Neural cell (in vitro differentiated cells): ENCODE results near the gene CRLF1. TPM values are rescaled to one million over a fixed set of nuclear protein-coding genes. Genes with fewer than 3 reads are reported as not detected.

Experiments used
- H2AFZ ChIP-seq: fragments of 200-600, 300-800 bp; sonication (generic), shearing (Covaris generic); 2 replicates; pipeline ENCODE4 v1.6.0; 2014; ENCODE audit warnings: low read depth, mild to moderate bottlenecking, antibody characterized with exemption, low read length, moderate library complexity
- H3F3A ChIP-seq: fragments of 200-600 bp; shearing (Covaris generic); 2 replicates; pipeline ENCODE4 v1.6.1; 2016; ENCODE audit warnings: mild to moderate bottlenecking, moderate library complexity, mixed read lengths, antibody characterized with exemption, low read length; ENCODE audit not compliant: insufficient read depth, poor library complexity, severe bottlenecking
- H3K27ac ChIP-seq: fragments of 200-600, 300-800 bp; sonication (generic), shearing (Covaris generic); 2 replicates; pipeline ENCODE4 v1.5.1; 2014; ENCODE audit warnings: mild to moderate bottlenecking, low read length, moderate library complexity
- H3K27me3 ChIP-seq: fragments of 300-800, 200-600 bp; sonication (generic), shearing (Covaris generic); 2 replicates; pipeline ENCODE4 v1.6.0; 2014; ENCODE audit warnings: mild to moderate bottlenecking, low read depth, low read length, moderate library complexity; ENCODE audit not compliant: insufficient read depth
- H3K36me3 ChIP-seq: fragments of 300-800, 200-600 bp; sonication (generic), shearing (Covaris generic); 2 replicates; pipeline ENCODE4 v1.5.1; 2014; ENCODE audit warnings: mild to moderate bottlenecking, antibody characterized with exemption, low read length, moderate library complexity; ENCODE audit not compliant: insufficient read depth
- H3K4me2 ChIP-seq: fragments of 300-800, 200-600 bp; sonication (generic), shearing (Covaris generic); 2 replicates; pipeline ENCODE4 v1.6.0; 2014; ENCODE audit warnings: mild to moderate bottlenecking, low read length
- H3K4me3 ChIP-seq: fragments of 300-800, 200-600 bp; sonication (generic), shearing (Covaris generic); 2 replicates; pipeline ENCODE4 v1.5.1; 2014; ENCODE audit warnings: mild to moderate bottlenecking, low read length, moderate library complexity
- H3K79me2 ChIP-seq: fragments of 200-600 bp; shearing (Covaris generic); replicated peaks from 2 replicates; pipeline ENCODE4 v1.6.0; 2014; ENCODE audit warnings: mild to moderate bottlenecking, low read length, moderate library complexity; ENCODE audit not compliant: insufficient read depth
- H3K9ac ChIP-seq: fragments of 300-800, 200-600 bp; sonication (generic), shearing (Covaris generic); 2 replicates; pipeline ENCODE4 v1.6.1; 2016; ENCODE audit warnings: mild to moderate bottlenecking, low read length, mixed read lengths
- H3K9me2 ChIP-seq: fragments of 200-600 bp; shearing (Covaris generic); 2 replicates; pipeline ENCODE4 v1.6.1; 2016; ENCODE audit warnings: mild to moderate bottlenecking, low read length, mixed read lengths; ENCODE audit not compliant: insufficient read depth
- H3K9me3 ChIP-seq: fragments of 200-600, 300-800 bp; sonication (generic), shearing (Covaris generic); 2 replicates; pipeline ENCODE4 v1.6.1; 2016; ENCODE audit warnings: mild to moderate bottlenecking, mixed run types, low read length, moderate library complexity, mixed read lengths
- H4K20me1 ChIP-seq: fragments of 200-600 bp; shearing (Covaris generic); 2 replicates; pipeline ENCODE4 v1.6.1; 2016; ENCODE audit warnings: mild to moderate bottlenecking, mixed run types; ENCODE audit not compliant: insufficient read depth
- CTCF ChIP-seq: fragments of 450-650 bp; IDR thresholded peaks from 2 replicates; pipeline ENCODE4 v1.5.1; 2014; ENCODE audit warnings: antibody characterized with exemption, mild to moderate bottlenecking, moderate library complexity; ENCODE audit not compliant: poor library complexity, severe bottlenecking
- EP300 ChIP-seq: fragments of 450-650 bp; conservative IDR thresholded peaks from 2 replicates; pipeline ENCODE4 v1.6.1; 2014; ENCODE audit warnings: antibody characterized with exemption, mild to moderate bottlenecking, moderate library complexity; ENCODE audit not compliant: poor library complexity, severe bottlenecking
- EZH2 ChIP-seq: fragments of 200-600, 300-800 bp; shearing (Covaris generic), sonication (generic); IDR thresholded peaks from 2 replicates; pipeline ENCODE4 v1.6.1; 2014; ENCODE audit warnings: antibody characterized with exemption, low read length, borderline replicate concordance, mild to moderate bottlenecking; ENCODE audit not compliant: insufficient read depth, poor library complexity, severe bottlenecking
- MXI1 ChIP-seq: fragments of 450-650 bp; conservative IDR thresholded peaks from 2 replicates; pipeline ENCODE4 v1.6.1; 2014; ENCODE audit warnings: antibody characterized with exemption, mild to moderate bottlenecking; ENCODE audit not compliant: poor library complexity, severe bottlenecking
- POLR2AphosphoS5 ChIP-seq: IDR thresholded peaks from 2 replicates; pipeline ENCODE4 v1.6.1; 2012
- RAD21 ChIP-seq: fragments of 450-650 bp; conservative IDR thresholded peaks from 2 replicates; pipeline ENCODE4 v1.6.1; 2014; ENCODE audit warnings: antibody characterized with exemption, mild to moderate bottlenecking, moderate library complexity
- SMC3 ChIP-seq: fragments of 450-650 bp; conservative IDR thresholded peaks from 2 replicates; pipeline ENCODE4 v1.6.1; 2014; ENCODE audit warnings: antibody characterized with exemption, mild to moderate bottlenecking, moderate library complexity; ENCODE audit not compliant: poor library complexity
- TAF1 ChIP-seq: IDR thresholded peaks from 2 replicates; pipeline ENCODE4 v1.6.1; 2012; ENCODE audit warnings: low read depth
- polyA plus RNA-seq: library from polyadenylated mRNA; depleted of rRNA; stranded (reverse); fragments of >200 nt; gene quantifications from 2 replicates; pipeline ENCODE4 v1.2.3, GENCODE V29; 2014
- TF ChIP-seq, protein P1 (sequence below): IDR thresholded peaks from 2 replicates; pipeline ENCODE4 v1.6.1; 2012; ENCODE audit warnings: borderline replicate concordance

Gene CRLF1
- polyA plus RNA-seq, 1 donor from 2014 or later: 14.2 TPM

GRCh38 chr19:18580311-18580710, 26.3 kb downstream of the CRLF1 start:
- H2AFZ ChIP-seq: no peak overlapping the region
- H4K20me1 ChIP-seq: no peaks in the 10 kb centered on the region
- H3K4me3 ChIP-seq: no peak overlapping the region
- no peaks in the 10 kb centered on the region for H3K79me2 ChIP-seq
- no peak overlapping the region for H3K4me2 ChIP-seq
- H3K36me3 ChIP-seq: no peaks in the 10 kb centered on the region
- no peak overlapping the region for H3K27ac ChIP-seq
- H3F3A ChIP-seq: no peaks in the 10 kb centered on the region
- no peaks in the 10 kb centered on the region for H3K9me3 ChIP-seq
- no peak overlapping the region for H3K9ac ChIP-seq
- TF ChIP-seq TAF1: no peak
- no peak for TF ChIP-seq SMC3
- TF ChIP-seq EP300: no peak
- no peak for TF ChIP-seq MXI1
- no peak for TF ChIP-seq CTCF
- TF ChIP-seq POLR2AphosphoS5: no peak
- TF ChIP-seq, protein P1, sequence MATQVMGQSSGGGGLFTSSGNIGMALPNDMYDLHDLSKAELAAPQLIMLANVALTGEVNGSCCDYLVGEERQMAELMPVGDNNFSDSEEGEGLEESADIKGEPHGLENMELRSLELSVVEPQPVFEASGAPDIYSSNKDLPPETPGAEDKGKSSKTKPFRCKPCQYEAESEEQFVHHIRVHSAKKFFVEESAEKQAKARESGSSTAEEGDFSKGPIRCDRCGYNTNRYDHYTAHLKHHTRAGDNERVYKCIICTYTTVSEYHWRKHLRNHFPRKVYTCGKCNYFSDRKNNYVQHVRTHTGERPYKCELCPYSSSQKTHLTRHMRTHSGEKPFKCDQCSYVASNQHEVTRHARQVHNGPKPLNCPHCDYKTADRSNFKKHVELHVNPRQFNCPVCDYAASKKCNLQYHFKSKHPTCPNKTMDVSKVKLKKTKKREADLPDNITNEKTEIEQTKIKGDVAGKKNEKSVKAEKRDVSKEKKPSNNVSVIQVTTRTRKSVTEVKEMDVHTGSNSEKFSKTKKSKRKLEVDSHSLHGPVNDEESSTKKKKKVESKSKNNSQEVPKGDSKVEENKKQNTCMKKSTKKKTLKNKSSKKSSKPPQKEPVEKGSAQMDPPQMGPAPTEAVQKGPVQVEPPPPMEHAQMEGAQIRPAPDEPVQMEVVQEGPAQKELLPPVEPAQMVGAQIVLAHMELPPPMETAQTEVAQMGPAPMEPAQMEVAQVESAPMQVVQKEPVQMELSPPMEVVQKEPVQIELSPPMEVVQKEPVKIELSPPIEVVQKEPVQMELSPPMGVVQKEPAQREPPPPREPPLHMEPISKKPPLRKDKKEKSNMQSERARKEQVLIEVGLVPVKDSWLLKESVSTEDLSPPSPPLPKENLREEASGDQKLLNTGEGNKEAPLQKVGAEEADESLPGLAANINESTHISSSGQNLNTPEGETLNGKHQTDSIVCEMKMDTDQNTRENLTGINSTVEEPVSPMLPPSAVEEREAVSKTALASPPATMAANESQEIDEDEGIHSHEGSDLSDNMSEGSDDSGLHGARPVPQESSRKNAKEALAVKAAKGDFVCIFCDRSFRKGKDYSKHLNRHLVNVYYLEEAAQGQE: no peak
- TF ChIP-seq EZH2: no peak
- no peak for TF ChIP-seq RAD21
- no peaks in the 10 kb centered on the region for H3K27me3 ChIP-seq
- no peaks in the 10 kb centered on the region for H3K9me2 ChIP-seq

DNA sequence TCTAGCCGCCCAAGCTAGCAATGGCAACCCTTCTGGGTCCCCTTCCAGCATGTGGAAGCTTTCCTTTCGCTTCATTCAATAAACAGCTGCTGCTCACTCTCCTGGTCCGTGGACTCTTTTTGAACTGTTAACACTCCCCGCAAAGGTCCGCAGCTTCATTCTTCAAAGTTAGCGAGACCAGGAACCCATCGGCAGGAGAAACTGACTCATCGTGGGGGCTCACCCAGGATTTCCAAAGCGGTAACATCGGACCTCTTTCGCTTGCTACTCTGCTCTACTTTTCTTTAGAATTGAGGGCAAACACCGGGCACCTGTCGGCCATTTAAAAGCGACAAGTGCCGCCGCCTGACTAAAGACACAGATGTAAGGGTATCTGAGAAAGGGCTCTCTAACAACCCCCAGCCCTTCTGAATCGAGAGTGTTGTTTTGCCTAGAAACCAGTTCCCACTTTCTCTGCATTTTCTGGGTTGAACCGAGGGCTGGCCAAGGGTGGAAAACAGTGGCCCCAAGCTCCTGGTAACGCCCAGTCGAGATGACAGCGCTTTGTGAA, 29.2 kb downstream of the CRLF1 start:
- Histone ChIP-seq H4K20me1 (no peaks in the 10 kb centered on the region), H3K9me2 (no peaks in the 10 kb centered on the region), H3K27me3 (no peaks in the 10 kb centered on the region), H3K27ac (no peak overlapping the region), H3K79me2 (peaks cover 7% of the 10 kb centered on the region), H3K9ac (no peak overlapping the region), H3K4me2 (no peak overlapping the region), H2AFZ (no peak overlapping the region), H3K4me3 (no peak overlapping the region), H3K36me3 (no peaks in the 10 kb centered on the region), H3K9me3 (no peaks in the 10 kb centered on the region), H3F3A (no peaks in the 10 kb centered on the region)
- TF ChIP-seq, protein P1: no peak
- TF ChIP-seq RAD21: no peak
- TF ChIP-seq EZH2: no peak
- no peak for TF ChIP-seq SMC3
- TF ChIP-seq MXI1: no peak
- TF ChIP-seq EP300: no peak
- no peak for TF ChIP-seq TAF1
- no peak for TF ChIP-seq POLR2AphosphoS5
- TF ChIP-seq CTCF: no peak
